Common myeloid progenitor, CD34-positive (primary cell): Measurements from ENCODE around the gene ARID3A.

Source experiments
- CTCF ChIA-PET: fragments of 350-600 bp; sonication (Branson Sonifier 250); formaldehyde crosslinking; loops from one replicate; lab custom pipeline; 2021; ENCODE audit warnings: antibody characterized with exemption; lab: Charles Lee
- POLR2A ChIA-PET: fragments of 350-600 bp; sonication (Branson Sonifier 250); formaldehyde crosslinking; loops from one replicate; lab custom pipeline; 2021; ENCODE audit warnings: antibody characterized with exemption; lab: Charles Lee
- DNase-seq, 3 donors: peaks; one replicate each; pipeline versions ENCODE4 v3.0.0 to v3.0.0-alpha.2; 2013
- H3K27ac ChIP-seq, 2 experiments: 1 replicate in 1 of 2; 2 replicates in 1 of 2; pipeline ENCODE4 v1.7.0; 2013; ENCODE audit warnings: inconsistent platforms in 2 of 2, low read length in 2 of 2, mild to moderate bottlenecking in 2 of 2, low read depth in 1 of 2, moderate library complexity in 1 of 2; ENCODE audit not compliant: severe bottlenecking in 2 of 2, insufficient read depth in 1 of 2, poor library complexity in 1 of 2
- H3K27me3 ChIP-seq, 5 experiments: replicated peaks in 2 of 5; 1 replicate in 3 of 5; 2 replicates in 2 of 5; pipeline versions ENCODE4 v1.6.1 to v1.7.0; 2013; ENCODE audit warnings: low read length in 4 of 5, mild to moderate bottlenecking in 2 of 5, moderate library complexity in 2 of 5, inconsistent platforms in 1 of 5; ENCODE audit not compliant: insufficient read depth in 5 of 5, control insufficient read depth in 4 of 5
- H3K36me3 ChIP-seq, 4 experiments: 1 replicate in 2 of 4; 2 replicates in 2 of 4; pipeline versions ENCODE4 v1.6.1 to v1.7.0; 2013; ENCODE audit warnings: low read length in 3 of 4, control low read depth in 1 of 4, mild to moderate bottlenecking in 1 of 4; ENCODE audit not compliant: control insufficient read depth in 4 of 4, insufficient read depth in 4 of 4
- H3K4me1 ChIP-seq, 4 experiments: 1 replicate in 3 of 4; 2 replicates in 1 of 4; pipeline versions ENCODE4 v1.6.1 to v1.7.1; 2013; ENCODE audit warnings: low read length in 3 of 4, mild to moderate bottlenecking in 3 of 4, control low read depth in 1 of 4, inconsistent platforms in 1 of 4, moderate library complexity in 1 of 4; ENCODE audit not compliant: control insufficient read depth in 4 of 4, insufficient read depth in 4 of 4; ENCODE audit errors: control extremely low read depth in 1 of 4
- H3K4me3 ChIP-seq, 7 experiments: 1 replicate in 4 of 7; 2 replicates in 3 of 7; pipeline versions ENCODE4 v1.5.1 to v1.7.0; 2013; ENCODE audit warnings: mild to moderate bottlenecking in 7 of 7, low read length in 6 of 7, moderate library complexity in 6 of 7, inconsistent platforms in 2 of 7, low read depth in 2 of 7, control low read depth in 1 of 7; ENCODE audit not compliant: insufficient read depth in 4 of 7, control insufficient read depth in 1 of 7; ENCODE audit errors: extremely low read depth in 1 of 7
- H3K9me3 ChIP-seq, 5 experiments: 1 replicate in 4 of 5; 2 replicates in 1 of 5; pipeline versions ENCODE4 v1.6.1 to v1.7.1; 2013; ENCODE audit warnings: low read length in 4 of 5, mild to moderate bottlenecking in 2 of 5, inconsistent platforms in 1 of 5, low read depth in 1 of 5, moderate library complexity in 1 of 5; ENCODE audit not compliant: control insufficient read depth in 4 of 5, insufficient read depth in 2 of 5; ENCODE audit errors: control extremely low read depth in 1 of 5
- WGBS: methylation state at CpG from one replicate; pipeline ENCODE4 v1.1.5; 2013; ENCODE audit not compliant: insufficient coverage; 5-methylcytosine and 5-hydroxymethylcytosine counted together

Gene ARID3A

DNA sequence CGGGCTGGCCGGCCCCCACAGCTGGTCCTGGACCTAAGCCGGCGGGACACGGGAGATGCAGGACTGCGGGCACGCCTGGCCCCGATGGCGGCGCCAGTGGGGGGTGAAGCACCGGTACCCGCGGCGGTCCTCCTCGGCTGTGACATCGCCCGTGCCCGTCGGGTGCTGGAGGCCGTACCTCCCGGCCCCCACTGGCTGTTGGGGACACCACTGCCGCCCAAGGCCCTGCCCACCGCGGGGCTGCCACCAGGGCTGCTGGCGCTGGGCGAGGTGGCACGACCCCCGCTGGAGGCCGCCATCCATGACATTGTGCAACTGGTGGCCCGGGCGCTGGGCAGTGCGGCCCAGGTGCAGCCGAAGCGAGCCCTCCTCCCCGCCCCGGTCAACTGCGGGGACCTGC lies 77.4 kb downstream of the ARID3A start:
- Histone ChIP-seq H3K27ac (no peak overlapping the region), H3K4me1 (peaks cover 0 to 15% (median 12%) of the 10 kb centered on the region in 4 experiments), H3K9me3 (no peaks in the 10 kb centered on the region), H3K36me3 (peaks cover 0 to under 1% (median under 1%) of the 10 kb centered on the region in 4 experiments), H3K4me3 (no peak overlapping the region), H3K27me3 (peaks cover 0 to 46% (median 13%) of the 10 kb centered on the region in 5 experiments)
- ChIA-PET CTCF (interaction anchor here (0.6 to 1.1 kb wide), 4 partner anchors 16 to 145 kb away, joined by 3 to 5 read pairs (median 3); no protein-coding TSS in a partner anchor), POLR2A (no interaction called here)
- 88% methylated on average over 31 of the region's 37 CpGs for WGBS
- DNase-seq = no peak

- H3K9me3 ChIP-seq = no peaks in the 10 kb centered on the region
- peaks cover 0 to 36% (median 7%) of the 10 kb centered on the region in 5 experiments for H3K27me3 ChIP-seq
- ChIA-PET POLR2A (no interaction called here), CTCF (interaction anchor here (0.7 to 1.7 kb wide), 4 partner anchors 11 to 109 kb away, joined by 3 to 6 read pairs (median 4); no protein-coding TSS in a partner anchor)
- WGBS = 79% methylated on average over 32 of the region's 32 CpGs
- DNase-seq = no peak
- H3K36me3 ChIP-seq = peaks cover 0 to 11% (median 4%) of the 10 kb centered on the region in 4 experiments
- H3K27ac ChIP-seq = no peak overlapping the region
- H3K4me1 ChIP-seq = peaks cover 0 to 15% (median 12%) of the 10 kb centered on the region in 4 experiments
- H3K4me3 ChIP-seq = no peak overlapping the region
Observed at GRCh38 chr19:1004204-1004802, 78.5 kb downstream of the ARID3A start.

DNA sequence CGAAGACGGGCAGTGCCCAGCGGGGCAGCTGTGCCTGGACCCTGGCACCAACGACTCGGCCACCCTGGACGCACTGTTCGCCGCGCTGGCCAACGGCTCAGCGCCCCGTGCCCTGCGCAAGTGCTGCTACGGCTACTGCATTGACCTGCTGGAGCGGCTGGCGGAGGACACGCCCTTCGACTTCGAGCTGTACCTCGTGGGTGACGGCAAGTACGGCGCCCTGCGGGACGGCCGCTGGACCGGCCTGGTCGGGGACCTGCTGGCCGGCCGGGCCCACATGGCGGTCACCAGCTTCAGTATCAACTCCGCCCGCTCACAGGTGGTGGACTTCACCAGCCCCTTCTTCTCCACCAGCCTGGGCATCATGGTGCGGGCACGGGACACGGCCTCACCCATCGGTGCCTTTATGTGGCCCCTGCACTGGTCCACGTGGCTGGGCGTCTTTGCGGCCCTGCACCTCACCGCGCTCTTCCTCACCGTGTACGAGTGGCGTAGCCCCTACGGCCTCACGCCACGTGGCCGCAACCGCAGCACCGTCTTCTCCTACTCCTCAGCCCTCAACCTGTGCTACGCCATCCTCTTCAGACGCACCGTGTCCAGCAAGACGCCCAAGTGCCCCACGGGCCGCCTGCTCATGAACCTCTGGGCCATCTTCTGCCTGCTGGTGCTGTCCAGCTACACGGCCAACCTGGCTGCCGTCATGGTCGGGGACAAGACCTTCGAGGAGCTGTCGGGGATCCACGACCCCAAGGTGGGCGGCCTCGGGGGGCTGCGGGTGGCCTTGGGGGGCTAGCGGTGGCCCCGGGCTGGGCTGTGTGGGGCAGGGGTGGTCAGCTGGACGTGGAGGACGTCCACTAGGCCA lies 79.2 kb downstream of the ARID3A start:
- Histone ChIP-seq H3K36me3 (peaks cover 0 to 16% (median 8%) of the 10 kb centered on the region in 4 experiments), H3K27ac (no peak overlapping the region), H3K9me3 (no peaks in the 10 kb centered on the region), H3K4me1 (peaks cover 0 to 15% (median 12%) of the 10 kb centered on the region in 4 experiments), H3K27me3 (peaks cover 0 to 31% (median 4%) of the 10 kb centered on the region in 5 experiments), H3K4me3 (no peak overlapping the region)
- CTCF ChIA-PET = interaction anchor here (0.9 to 1.7 kb wide), 5 partner anchors 10 to 179 kb away, joined by 3 to 7 read pairs (median 4); no protein-coding TSS in a partner anchor
- DNase-seq = no peak
- WGBS = 97% methylated on average over 60 of the region's 70 CpGs
- POLR2A ChIA-PET = no interaction called here

GRCh38 chr19:1006711-1007398 lies 81.0 kb downstream of the ARID3A start:
- CTCF ChIA-PET = interaction anchor here (0.6 to 1.4 kb wide), 3 partner anchors 25 to 143 kb away, joined by 3 to 4 read pairs (median 3); no protein-coding TSS in a partner anchor
- Histone ChIP-seq H3K27me3 (peaks cover 0 to 18% (median 0%) of the 10 kb centered on the region in 5 experiments), H3K9me3 (no peaks in the 10 kb centered on the region), H3K4me3 (no peak overlapping the region), H3K4me1 (no peaks in the 10 kb centered on the region), H3K36me3 (peaks cover 2 to 33% (median 21%) of the 10 kb centered on the region in 4 experiments), H3K27ac (no peak overlapping the region)
- WGBS = 92% methylated on average over 22 of the region's 27 CpGs
- DNase-seq = no peak
- POLR2A ChIA-PET = no interaction called here

GRCh38 chr19:1007399-1008251 lies 81.8 kb downstream of the ARID3A start:
- WGBS = over 99% methylated on average over 44 of the region's 73 CpGs
- POLR2A ChIA-PET = no interaction called here
- DNase-seq = no peak
- H3K9me3 ChIP-seq = no peaks in the 10 kb centered on the region
- H3K4me1 ChIP-seq = no peaks in the 10 kb centered on the region
- H3K36me3 ChIP-seq = peaks cover 2 to 41% (median 27%) of the 10 kb centered on the region in 4 experiments
- H3K27ac ChIP-seq = no peak overlapping the region
- H3K4me3 ChIP-seq = no peak overlapping the region
- CTCF ChIA-PET = interaction anchor here (0.6 kb wide), 1 partner anchor 85 kb away, joined by 3 read pairs; no protein-coding TSS in a partner anchor
- H3K27me3 ChIP-seq = peaks cover 0 to 12% (median 0%) of the 10 kb centered on the region in 5 experiments
